Activated B cell treated with CpG ODN at 0.5 μM for 24 hours (primary cell): Measurements from ENCODE around the gene TMIGD3. TPM values are rescaled to one million over a fixed set of nuclear protein-coding genes. Genes with fewer than 3 reads are reported as not detected.

ENCODE experiments used
- ATAC-seq: fragments of 200-7000 bp; cut with Tn5 transposase; one replicate; pipeline ENCODE4 v1.10.0; 2021; ENCODE audit warnings: low read depth, mild to moderate bottlenecking, moderate library complexity
- CTCF ChIA-PET: fragments of 350-600 bp; sonication (Branson Sonifier 250); formaldehyde crosslinking; loops from one replicate; lab custom pipeline; 2021; ENCODE audit warnings: antibody characterized with exemption; lab: Charles Lee
- POLR2A ChIA-PET: fragments of 350-600 bp; sonication (Branson Sonifier 250); formaldehyde crosslinking; loops from one replicate; lab custom pipeline; 2021; ENCODE audit warnings: antibody characterized with exemption; lab: Charles Lee
- DNase-seq: peaks from one replicate; pipeline ENCODE4 v3.0.0; 2022
- H3K27ac Mint-ChIP-seq: one replicate; pipeline ENCODE4 v1.8.0; 2020; ENCODE audit warnings: mixed read lengths
- H3K27me3 Mint-ChIP-seq: one replicate; pipeline ENCODE4 v1.8.0; 2021; ENCODE audit warnings: mixed read lengths
- H3K36me3 Mint-ChIP-seq: one replicate; pipeline ENCODE4 v1.8.0; 2021; ENCODE audit warnings: low read depth, mixed read lengths
- H3K4me1 Mint-ChIP-seq: one replicate; pipeline ENCODE4 v1.8.0; 2021; ENCODE audit warnings: mixed read lengths
- H3K4me3 Mint-ChIP-seq: one replicate; pipeline ENCODE4 v1.8.0; 2020; ENCODE audit warnings: mild to moderate bottlenecking, mixed read lengths
- H3K9me3 Mint-ChIP-seq: one replicate; pipeline ENCODE4 v1.8.0; 2020; ENCODE audit warnings: mixed read lengths
- intact Hi-C: fragments of 100-400 bp; cut with micrococcal nuclease; formaldehyde crosslinking; loops from one replicate; pipeline ENCODE4 v1.15.1; 2024
- total RNA-seq: library from RNA; stranded (reverse); gene quantifications from 2 replicates; pipeline ENCODE4 v1.2.3, GENCODE V29; 2022
- TF ChIP-seq, protein P1 (sequence below): fragments of 200-600 bp; IDR thresholded peaks from one replicate; pipeline ENCODE4 v1.8.0; 2022; ENCODE audit warnings: antibody characterized with exemption, mild to moderate bottlenecking

Gene TMIGD3
- total RNA-seq, 1 donor from 2014 or later: not detected

DNA sequence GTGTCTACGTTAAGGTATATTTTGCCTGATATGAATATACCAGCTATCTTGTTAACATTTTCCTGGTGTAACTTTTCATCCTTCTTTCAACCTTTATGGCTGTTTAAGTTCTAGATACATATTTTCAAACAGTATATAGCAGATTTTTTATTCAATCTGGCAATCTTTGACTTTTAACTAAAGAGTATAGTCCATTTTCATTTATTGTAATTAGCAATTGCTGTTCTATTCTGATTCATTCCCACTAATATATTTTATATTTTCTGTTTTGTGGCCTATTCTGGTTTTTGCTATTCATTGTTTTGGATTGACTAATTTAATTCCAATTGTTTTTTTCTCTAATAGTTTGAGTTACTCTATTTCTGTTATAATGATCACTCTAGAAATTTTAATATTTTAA is 37.0 kb downstream of the TMIGD3 start:
- Mint-ChIP-seq H3K9me3 (no peaks in the 10 kb centered on the region), H3K36me3 (peaks cover 36% of the 10 kb centered on the region), H3K4me1 (no peaks in the 10 kb centered on the region), H3K27ac (no peak overlapping the region), H3K4me3 (no peak overlapping the region), H3K27me3 (no peaks in the 10 kb centered on the region)
- intact Hi-C loops: no loop called here
- DNase-seq (no peak), ATAC-seq (no peak)
- POLR2A ChIA-PET: interaction anchor here (2.7 kb wide), 1 partner anchor 10 kb away, joined by 9 read pairs; no protein-coding TSS in a partner anchor
- CTCF ChIA-PET: interaction anchor here (0.7 to 1.5 kb wide), 3 partner anchors 10 to 303 kb away, joined by 3 read pairs; no protein-coding TSS in a partner anchor
- TF ChIP-seq, protein P1, sequence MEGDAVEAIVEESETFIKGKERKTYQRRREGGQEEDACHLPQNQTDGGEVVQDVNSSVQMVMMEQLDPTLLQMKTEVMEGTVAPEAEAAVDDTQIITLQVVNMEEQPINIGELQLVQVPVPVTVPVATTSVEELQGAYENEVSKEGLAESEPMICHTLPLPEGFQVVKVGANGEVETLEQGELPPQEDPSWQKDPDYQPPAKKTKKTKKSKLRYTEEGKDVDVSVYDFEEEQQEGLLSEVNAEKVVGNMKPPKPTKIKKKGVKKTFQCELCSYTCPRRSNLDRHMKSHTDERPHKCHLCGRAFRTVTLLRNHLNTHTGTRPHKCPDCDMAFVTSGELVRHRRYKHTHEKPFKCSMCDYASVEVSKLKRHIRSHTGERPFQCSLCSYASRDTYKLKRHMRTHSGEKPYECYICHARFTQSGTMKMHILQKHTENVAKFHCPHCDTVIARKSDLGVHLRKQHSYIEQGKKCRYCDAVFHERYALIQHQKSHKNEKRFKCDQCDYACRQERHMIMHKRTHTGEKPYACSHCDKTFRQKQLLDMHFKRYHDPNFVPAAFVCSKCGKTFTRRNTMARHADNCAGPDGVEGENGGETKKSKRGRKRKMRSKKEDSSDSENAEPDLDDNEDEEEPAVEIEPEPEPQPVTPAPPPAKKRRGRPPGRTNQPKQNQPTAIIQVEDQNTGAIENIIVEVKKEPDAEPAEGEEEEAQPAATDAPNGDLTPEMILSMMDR: no peak

DNA sequence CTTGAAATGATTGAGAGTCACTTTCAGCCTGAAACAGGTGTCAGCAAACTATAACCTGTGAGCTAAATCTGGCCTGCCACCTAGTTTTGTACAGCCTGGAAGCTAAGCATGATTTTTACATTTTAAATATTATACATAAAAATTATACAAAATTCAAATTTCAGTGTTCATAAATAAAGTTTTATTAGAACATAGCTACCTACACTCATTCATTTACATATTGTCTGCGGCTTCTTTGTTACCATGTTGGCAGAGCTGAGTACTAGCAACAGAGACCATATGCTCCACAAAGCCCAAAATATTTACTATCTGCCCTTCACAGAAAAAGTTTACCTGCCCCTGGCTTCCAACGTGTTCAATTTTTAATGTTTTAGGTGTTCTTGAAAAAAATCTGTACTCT is 37.7 kb downstream of the TMIGD3 start:
- DNase-seq (no peak), ATAC-seq (no peak)
- intact Hi-C loops: no loop called here
- Mint-ChIP-seq H3K4me3 (no peak overlapping the region), H3K36me3 (peaks cover 43% of the 10 kb centered on the region), H3K4me1 (no peaks in the 10 kb centered on the region), H3K27ac (no peak overlapping the region), H3K9me3 (no peaks in the 10 kb centered on the region), H3K27me3 (no peaks in the 10 kb centered on the region)
- CTCF ChIA-PET: interaction anchor here (0.7 to 1.5 kb wide), 3 partner anchors 11 to 303 kb away, joined by 3 read pairs; no protein-coding TSS in a partner anchor
- POLR2A ChIA-PET: interaction anchor here (0.9 to 1.3 kb wide), 4 partner anchors 11 to 32 kb away, joined by 3 to 5 read pairs (median 3); partner anchors contain the start of genes ATP5PB and WDR77
- TF ChIP-seq, protein P1: no peak

DNA sequence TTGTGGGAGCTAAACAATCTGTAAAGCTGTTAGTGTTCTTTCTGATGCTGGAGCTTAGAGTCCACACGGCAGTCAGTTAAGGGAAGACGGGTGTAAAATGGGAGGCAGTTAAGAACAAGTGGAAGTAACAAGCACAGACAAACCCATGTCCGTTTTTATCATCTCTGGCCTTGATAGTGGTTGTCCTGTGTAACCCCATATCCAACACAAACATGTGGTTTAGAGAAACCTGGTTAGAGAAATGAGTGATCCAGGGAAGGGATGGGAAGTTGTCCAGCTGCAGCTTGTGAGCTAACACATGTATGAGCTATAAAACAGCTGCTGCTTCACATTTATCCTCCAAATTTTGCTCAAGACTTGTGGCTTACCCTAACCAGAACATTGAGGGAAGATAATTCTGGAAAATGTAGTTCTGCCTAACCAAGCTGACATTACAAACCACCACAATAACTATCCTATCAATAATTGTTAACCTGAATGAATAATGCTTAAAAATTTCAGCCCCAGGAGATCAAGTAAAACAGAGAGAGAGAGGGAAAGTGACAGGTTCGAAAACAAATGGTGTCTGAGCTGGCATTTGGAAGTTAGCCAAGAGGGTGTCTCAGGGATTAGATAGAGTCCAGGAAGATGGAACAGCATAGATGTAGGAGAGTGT is 40.3 kb downstream of the TMIGD3 start:
- ChIA-PET CTCF (interaction anchor here (1.2 kb wide), 1 partner anchor 45 kb away, joined by 3 read pairs; no protein-coding TSS in a partner anchor), POLR2A (interaction anchor here (1.5 to 1.8 kb wide), 3 partner anchors 8 to 12 kb away, joined by 3 to 7 read pairs (median 5); no protein-coding TSS in a partner anchor)
- H3K27ac Mint-ChIP-seq: no peak overlapping the region
- H3K9me3 Mint-ChIP-seq: no peaks in the 10 kb centered on the region
- no peaks in the 10 kb centered on the region for H3K4me1 Mint-ChIP-seq
- ATAC-seq (no peak), DNase-seq (no peak)
- H3K27me3 Mint-ChIP-seq: no peaks in the 10 kb centered on the region
- intact Hi-C loops: no loop called here
- H3K36me3 Mint-ChIP-seq: peaks cover 63% of the 10 kb centered on the region
- TF ChIP-seq, protein P1: no peak
- no peak overlapping the region for H3K4me3 Mint-ChIP-seq

DNA sequence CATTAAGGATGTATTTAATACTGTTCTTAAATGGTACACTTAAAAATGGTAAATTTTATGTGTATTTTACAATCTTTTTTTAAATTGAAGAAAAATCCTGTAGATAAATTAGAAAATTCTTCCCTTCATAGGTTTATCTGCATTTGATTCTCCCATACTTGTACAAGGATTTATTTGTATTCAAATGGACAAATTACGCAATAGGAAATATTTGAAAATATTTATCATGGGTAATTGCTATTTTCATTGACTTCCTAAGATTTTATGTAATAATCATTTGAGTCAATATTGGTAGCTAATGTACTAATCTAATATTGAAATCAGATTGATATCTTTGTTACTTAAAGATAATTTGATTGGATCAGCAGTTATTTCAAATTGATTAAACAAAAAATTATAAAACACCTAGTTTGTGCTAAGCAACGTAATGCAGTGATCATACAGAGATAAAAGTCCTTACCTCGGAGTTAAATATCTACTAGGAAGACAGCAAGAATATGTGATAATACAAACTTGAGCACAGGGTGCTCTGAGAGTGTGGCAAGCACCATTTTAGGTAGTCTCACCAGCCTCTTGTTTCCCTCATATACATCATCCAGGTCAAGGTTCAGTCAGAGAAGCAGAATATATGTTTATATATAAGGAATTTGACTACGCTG is 40.9 kb downstream of the TMIGD3 start:
- peaks cover 68% of the 10 kb centered on the region for H3K36me3 Mint-ChIP-seq
- no peaks in the 10 kb centered on the region for H3K4me1 Mint-ChIP-seq
- ATAC-seq (no peak), DNase-seq (no peak)
- TF ChIP-seq, protein P1: no peak
- ChIA-PET CTCF (interaction anchor here (1.2 kb wide), 1 partner anchor 45 kb away, joined by 3 read pairs; no protein-coding TSS in a partner anchor), POLR2A (interaction anchor here (0.7 to 1.8 kb wide), 5 partner anchors 9 to 14 kb away, joined by 3 to 7 read pairs (median 3); partner anchors contain the start of gene WDR77)
- H3K27ac Mint-ChIP-seq: no peak overlapping the region
- intact Hi-C loops: no loop called here
- no peaks in the 10 kb centered on the region for H3K9me3 Mint-ChIP-seq
- H3K27me3 Mint-ChIP-seq: no peaks in the 10 kb centered on the region
- no peak overlapping the region for H3K4me3 Mint-ChIP-seq

DNA sequence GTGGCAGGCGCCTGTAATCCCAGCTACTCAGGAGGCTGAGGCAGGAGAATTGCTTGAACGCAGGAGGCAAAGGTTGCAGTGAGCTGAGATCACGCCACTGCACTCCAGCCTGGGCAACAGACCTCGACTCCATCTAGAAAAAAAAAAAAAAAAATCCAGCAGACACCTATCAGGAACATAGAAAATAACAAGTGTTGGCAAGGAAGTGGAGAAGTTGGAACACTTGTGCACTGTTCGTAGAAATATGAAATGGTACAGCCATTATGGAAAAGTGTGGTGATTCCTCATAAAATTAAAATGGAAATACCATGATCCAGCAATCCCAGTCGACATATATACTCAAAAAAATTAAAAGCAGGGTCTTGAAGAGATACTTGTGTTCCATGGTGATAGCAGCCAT is 41.7 kb downstream of the TMIGD3 start:
- POLR2A ChIA-PET: interaction anchor here (0.7 to 1.8 kb wide), 4 partner anchors 8 to 14 kb away, joined by 3 to 7 read pairs (median 4); partner anchors contain the start of gene WDR77
- Mint-ChIP-seq H3K4me3 (no peak overlapping the region), H3K27ac (no peak overlapping the region), H3K27me3 (no peaks in the 10 kb centered on the region), H3K9me3 (no peaks in the 10 kb centered on the region), H3K4me1 (no peaks in the 10 kb centered on the region), H3K36me3 (peaks cover 73% of the 10 kb centered on the region)
- DNase-seq: no peak
- TF ChIP-seq, protein P1: no peak
- intact Hi-C loops: no loop called here
- ATAC-seq: no peak
- CTCF ChIA-PET: interaction anchor here (0.7 to 1.4 kb wide), 2 partner anchors 46 to 114 kb away, joined by 4 read pairs; no protein-coding TSS in a partner anchor
